Measurements from ENCODE around the gene PFKFB4.
"Not testable (repeated sequence)": the region's sequence is repeated elsewhere in the genome, so short reads cannot be mapped to it uniquely, and the experiment has no call there.

The PFKFB4 gene

GRCh38 chr3:48555949-48556795 lies 431 bp downstream of the PFKFB4 start:
- FAIRE-seq = no peak

- no peak for FAIRE-seq
Observed at GRCh38 chr3:48555231-48555948, 1.2 kb downstream of the PFKFB4 start.

DNA sequence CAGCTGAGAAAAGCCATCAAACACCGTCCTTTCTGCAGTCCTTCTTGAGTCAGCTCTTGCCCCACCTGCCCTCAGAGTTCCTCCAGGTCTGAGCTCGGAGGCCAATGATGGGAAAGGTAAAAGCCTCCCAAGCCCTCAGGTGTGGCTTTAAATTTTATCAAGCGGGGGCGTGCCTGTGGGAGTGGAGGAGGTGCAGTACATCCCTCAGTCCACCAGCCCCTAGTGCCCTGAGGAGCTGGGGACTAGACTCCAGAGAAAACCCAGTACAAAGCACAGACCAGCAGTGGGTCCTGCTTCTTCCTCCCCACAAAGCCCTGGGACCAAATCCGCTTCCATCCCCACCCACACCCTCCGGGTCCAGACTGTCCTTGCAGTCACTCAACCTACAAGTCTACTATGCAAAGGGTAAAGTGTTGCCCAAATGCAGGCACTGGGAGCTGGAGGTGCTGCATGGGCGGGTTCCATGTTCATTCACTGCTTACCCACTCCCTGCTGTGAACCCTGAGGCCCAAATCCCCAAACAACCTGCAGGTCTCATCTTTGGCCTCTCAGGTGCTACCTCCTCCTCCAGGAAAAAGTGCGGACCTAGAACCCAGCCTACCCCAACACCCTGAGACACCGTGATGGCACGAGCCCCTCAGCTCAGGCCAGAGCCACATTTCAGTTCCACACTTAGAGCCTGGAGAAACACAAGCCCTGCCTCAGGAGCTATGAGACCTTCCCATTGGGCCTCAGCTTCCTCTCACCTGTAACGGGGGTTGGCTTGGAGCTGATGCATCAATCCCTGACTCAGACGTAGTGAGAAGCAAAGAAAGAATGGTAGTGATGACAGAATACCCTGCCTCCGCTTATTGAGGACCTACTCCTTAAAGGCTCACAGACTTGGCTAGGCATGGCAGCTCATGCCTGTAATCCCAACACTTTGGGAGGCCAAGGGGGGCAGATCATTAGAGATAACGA lies 2.4 kb downstream of the PFKFB4 start:
- no peak for FAIRE-seq

- no peak for FAIRE-seq
Observed at GRCh38 chr3:48553361-48553760, 3.2 kb downstream of the PFKFB4 start.

DNA sequence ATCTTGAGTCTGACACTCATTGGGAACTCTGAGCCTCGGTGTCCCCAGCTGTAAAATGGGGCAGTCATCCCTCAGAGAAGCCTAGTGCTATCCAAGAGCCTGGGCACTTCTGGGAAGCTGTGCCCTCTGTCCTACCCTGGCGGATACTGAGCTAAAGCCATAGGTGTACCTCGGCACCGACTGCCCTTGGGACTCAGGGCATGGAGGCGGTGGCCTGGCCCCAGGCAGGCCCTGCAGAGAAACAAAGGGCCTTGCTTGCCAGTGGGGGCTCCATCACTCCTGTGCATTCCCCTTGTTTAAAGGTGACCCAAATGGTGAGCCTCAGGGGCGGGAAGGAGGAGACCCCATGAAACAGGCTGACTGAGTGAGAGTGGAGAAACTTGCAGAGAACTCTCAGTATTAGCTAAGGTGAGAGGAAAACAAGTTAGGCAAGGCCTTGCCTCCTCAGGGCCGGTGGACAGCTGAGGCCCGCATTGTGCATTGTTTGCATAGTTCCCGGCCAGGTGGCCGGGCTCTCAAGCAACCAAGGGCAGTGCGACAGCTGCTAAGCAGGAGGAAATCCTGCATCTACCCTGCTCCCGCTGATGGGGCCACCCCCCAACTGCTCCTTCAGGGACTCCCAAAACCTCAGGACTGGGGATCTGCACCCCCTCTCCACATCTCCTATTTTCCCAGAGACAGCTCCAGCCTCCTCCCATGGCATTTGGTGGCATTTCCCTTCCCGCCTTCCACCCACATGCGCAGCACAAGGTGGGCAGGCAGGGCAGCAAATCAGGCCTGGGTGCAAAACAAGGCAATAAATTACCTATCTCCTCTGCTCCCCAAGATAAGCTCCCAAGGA lies 4.3 kb downstream of the PFKFB4 start:
- no peak for FAIRE-seq

DNA sequence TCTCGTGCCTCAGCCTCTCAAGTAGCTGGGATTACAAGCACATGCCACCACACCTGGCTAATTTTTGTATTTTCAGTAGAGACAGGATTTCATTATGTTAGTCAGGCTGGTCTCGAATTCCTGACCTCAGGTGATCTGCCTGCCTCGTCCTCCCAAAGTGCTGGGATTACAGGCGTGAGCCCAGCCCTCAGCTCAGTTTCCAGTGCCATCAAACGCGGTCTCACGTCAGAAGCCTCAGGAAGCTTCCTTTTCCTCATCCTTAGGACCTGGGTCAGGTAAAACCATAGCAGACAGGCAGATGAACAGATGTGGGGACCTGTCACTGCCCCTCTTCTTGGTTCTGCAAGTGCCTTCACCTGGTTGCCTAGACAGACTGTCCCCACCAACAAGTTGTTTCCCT lies 5.0 kb downstream of the PFKFB4 start:
- FAIRE-seq = not testable (repeated sequence)

GRCh38 chr3:48548729-48549705 lies 7.6 kb downstream of the PFKFB4 start:
- FAIRE-seq = no peak

DNA sequence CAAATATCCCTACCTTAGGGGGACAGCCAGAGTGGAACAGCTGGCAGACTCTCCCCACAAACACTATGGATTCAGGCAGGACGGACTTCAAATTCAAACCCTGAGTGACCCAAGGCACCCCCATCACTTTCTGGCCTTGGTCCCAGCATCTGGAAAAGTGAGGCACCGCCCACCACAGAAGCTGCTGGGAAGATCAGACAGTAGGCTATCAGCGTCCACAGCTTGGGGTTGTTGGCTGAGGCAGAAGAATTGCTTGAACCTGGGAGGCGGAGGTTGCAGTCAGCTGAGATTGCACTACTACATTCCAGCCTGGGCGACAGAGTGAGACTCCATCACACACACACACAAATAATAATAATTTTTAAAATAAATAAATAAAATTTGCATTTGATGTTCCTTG lies 8.5 kb downstream of the PFKFB4 start:
- no peak for FAIRE-seq

- no peak for FAIRE-seq
Observed at GRCh38 chr3:48546203-48546829, 10.3 kb downstream of the PFKFB4 start.

GRCh38 chr3:48544141-48544540 lies 12.5 kb downstream of the PFKFB4 start:
- FAIRE-seq = no peak

DNA sequence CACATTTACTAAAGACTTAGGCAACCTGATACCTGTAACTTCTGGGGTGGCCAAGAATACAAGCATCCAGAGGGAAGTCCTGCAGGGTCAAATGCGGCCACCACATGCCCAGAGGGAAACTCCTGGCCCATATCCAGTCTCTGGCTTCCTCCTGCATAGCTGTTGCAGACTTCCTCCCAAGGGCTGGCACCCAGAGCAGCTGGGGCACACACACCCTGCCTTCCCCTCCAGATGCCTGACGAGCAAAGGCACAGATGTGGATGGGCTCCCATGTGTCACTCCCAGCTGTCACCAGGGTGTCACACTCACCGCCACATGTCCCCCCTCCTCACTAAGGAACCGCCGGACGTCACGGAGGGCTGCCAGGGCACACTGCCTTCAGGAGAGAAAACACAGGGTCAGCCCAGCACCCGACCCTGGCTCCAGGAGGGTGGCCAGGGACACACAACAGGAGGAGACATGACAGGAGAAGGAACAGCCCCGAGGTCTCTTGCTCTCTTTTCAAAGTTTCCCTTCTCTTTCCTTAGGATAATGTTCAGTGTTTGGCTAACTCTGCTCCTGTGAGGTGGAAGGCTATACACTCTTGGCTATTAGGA lies 13.2 kb downstream of the PFKFB4 start:
- FAIRE-seq = no peak

DNA sequence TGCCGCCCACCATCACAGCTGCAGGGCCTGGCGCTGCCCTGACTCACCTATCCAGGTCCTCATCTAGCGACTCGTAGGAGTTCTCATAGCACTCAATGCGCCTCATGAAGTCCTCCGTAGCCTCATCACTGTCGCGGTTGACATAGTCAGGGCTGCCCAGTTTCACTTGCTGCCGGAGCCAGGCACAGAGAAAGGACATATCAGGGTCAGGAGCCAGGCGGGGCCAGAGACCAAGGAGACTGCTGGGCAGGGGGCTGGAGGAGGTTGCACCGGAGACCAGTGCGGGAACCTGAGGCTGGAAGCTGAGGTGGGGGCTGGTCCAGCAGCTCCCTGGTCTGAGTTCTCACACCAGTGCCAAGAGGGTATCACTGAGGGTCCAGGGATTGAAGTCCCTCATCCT lies 18.2 kb downstream of the PFKFB4 start:
- no peak for FAIRE-seq

GRCh38 chr3:48536785-48537184 lies 19.8 kb downstream of the PFKFB4 start:
- FAIRE-seq = no peak

DNA sequence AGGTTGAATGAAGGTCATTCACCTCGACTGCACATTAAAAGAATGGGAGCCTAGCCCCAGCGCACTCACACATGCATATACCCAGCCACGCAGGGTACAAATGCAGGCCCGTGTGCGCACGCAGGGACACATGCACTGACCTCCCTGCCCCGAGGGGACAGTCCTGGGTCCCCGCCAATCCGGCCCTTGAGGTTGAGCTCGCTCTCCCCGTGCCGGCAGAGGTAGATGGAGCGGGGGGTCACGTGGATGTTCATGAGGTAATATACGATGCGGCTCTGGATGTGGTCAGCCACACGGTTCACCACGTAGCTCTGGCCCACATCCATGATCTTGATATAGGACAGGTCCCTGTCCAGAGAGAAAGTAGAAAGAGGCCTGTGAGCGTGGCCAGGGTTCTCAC lies 20.5 kb downstream of the PFKFB4 start:
- FAIRE-seq = no peak

- no peak for FAIRE-seq
Observed at GRCh38 chr3:48535578-48535977, 21.0 kb downstream of the PFKFB4 start.

DNA sequence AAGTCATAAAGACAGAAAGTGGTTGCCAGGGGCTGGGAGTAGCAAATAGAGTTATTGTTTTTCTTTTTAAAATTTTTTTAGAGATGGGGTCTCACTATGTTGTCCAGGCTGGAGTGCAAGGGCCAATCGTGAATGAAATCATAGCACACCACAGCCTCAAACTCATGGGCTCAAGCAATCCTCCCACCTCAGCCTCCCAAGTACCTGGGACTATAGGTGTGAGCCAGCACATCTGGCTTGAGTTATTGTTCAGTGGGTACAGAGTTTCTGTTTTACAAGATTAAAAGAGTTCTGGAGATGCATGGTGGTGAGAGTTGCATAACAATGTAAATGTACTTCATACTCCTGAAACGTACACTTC lies 23.6 kb downstream of the PFKFB4 start:
- no peak for FAIRE-seq

DNA sequence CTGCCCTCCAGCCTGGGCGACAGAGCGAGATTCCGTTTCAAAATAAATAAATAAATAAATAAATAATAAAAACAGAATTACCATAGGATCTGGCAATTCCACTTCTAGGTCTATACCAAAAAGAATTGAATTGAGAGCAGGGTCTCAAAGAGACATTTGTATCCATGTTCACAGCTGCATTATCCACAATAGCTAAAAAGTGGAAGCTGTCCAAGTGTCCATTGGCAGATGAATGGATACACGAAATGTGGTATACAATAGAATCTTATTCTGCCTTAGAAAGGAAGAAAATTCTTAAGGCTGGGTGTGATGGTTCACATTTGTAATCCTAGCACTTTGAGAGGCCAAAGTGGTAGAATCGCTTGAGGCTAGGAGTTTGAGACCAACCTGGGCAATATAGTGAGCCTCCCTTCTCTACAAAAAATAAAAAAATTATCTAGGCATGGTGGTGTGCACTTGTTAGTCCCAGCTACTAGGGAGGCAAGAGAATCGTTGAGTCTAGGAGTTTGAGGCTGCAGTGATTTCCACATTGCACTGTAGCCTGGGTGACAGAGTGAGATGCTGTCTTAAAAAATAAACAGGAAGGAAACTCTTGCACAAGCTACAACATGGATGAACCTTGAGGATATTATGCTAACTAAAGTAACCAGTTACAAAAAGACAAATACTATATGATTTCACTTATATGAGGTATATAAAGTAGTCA lies 24.2 kb downstream of the PFKFB4 start:
- no peak for FAIRE-seq

DNA sequence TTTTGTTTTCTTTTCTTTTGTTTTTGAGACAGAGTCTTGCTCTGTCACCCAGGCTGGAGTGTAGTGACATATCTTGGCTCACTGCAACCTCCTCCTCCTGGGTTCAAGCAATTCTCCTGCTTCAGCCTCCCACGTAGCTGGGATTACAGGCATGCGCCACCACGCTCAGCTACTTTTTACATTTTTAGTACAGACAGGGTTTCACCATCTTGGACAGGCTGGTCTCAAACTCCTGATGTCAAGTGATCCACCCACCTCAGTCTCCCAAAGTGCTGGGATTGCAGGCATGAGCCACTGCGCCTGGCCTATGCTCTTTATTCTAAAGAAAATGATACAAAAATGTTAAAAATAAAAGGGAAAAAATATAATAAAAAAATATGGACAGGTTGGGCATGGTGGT lies 25.9 kb downstream of the PFKFB4 start:
- not testable (repeated sequence) for FAIRE-seq

DNA sequence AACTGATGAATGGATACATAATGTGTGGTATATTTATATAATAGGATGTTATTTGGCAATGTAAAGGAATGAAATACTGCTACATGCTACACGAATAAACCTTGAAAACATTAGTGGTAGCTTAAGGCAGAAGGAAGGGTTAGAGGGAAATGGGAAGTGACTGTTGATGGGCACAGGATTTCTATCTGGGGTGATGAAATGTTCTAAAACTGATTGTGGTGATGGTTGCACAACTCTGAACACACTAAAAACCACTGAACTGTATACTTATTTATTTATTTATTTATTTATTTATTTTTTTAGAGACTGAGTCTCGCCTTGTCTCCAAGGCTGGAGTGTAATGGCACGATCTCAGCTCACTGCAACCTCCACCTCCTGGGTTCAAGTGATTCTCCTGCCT lies 27.8 kb downstream of the PFKFB4 start:
- no peak for FAIRE-seq

All from endometrium (tissue), 2 donors.